GM23338 (cell line): ENCODE measurements around the gene POLR3A. TPM values are rescaled to one million over a fixed set of nuclear protein-coding genes. Genes with fewer than 3 reads are reported as not detected.

ENCODE experiments used
- ATAC-seq: fragments of 200-7000 bp; cut with Tn5 transposase; 3 replicates; pipeline ENCODE4 v1.9.1; 2020
- DNase-seq: peaks from one replicate; pipeline ENCODE4 v3.0.0-alpha.2; 2015; ENCODE audit warnings: low spot score
- H2AFZ ChIP-seq: fragments of 200-600 bp; sonication (generic); 2 replicates; pipeline ENCODE4 v1.8.0; 2016; ENCODE audit warnings: antibody characterized with exemption, mild to moderate bottlenecking, moderate library complexity
- H3F3A ChIP-seq: fragments of 200-600 bp; sonication (generic); replicated peaks from 2 replicates; pipeline ENCODE4 v1.8.0; 2017; ENCODE audit warnings: antibody characterized with exemption, mixed run types, low read depth
- H3K27ac ChIP-seq: fragments of 200-600 bp; sonication (generic); 2 replicates; pipeline ENCODE4 v1.6.1; 2016; ENCODE audit warnings: low read depth
- H3K27me3 ChIP-seq: fragments of 200-600 bp; sonication (generic); 2 replicates; pipeline ENCODE4 v1.8.0; 2016; ENCODE audit warnings: mild to moderate bottlenecking, mixed run types, moderate library complexity; ENCODE audit not compliant: insufficient read depth
- H3K36me3 ChIP-seq: fragments of 200-600 bp; sonication (generic); 2 replicates; pipeline ENCODE4 v1.8.0; 2016; ENCODE audit warnings: mild to moderate bottlenecking; ENCODE audit not compliant: insufficient read depth
- H3K4me1 ChIP-seq: fragments of 200-600 bp; sonication (generic); 2 replicates; pipeline ENCODE4 v1.8.0; 2016; ENCODE audit warnings: mild to moderate bottlenecking, moderate library complexity; ENCODE audit not compliant: insufficient read depth
- H3K4me2 ChIP-seq: fragments of 200-600 bp; sonication (generic); 2 replicates; pipeline ENCODE4 v1.7.1; 2017; ENCODE audit warnings: mixed run types
- H3K4me3 ChIP-seq: fragments of 200-600 bp; sonication (generic); 2 replicates; pipeline ENCODE4 v1.6.1; 2016; ENCODE audit warnings: mixed run types
- H3K79me2 ChIP-seq: fragments of 200-600 bp; sonication (generic); replicated peaks from 2 replicates; pipeline ENCODE4 v1.8.0; 2017; ENCODE audit warnings: mild to moderate bottlenecking; ENCODE audit not compliant: insufficient read depth
- H3K9me2 ChIP-seq: fragments of 200-600 bp; sonication (generic); 2 replicates; pipeline ENCODE4 v1.8.0; 2017; ENCODE audit not compliant: insufficient read depth
- H4K20me1 ChIP-seq: fragments of 200-600 bp; sonication (generic); replicated peaks from 2 replicates; pipeline ENCODE4 v1.8.0; 2017; ENCODE audit warnings: mild to moderate bottlenecking; ENCODE audit not compliant: insufficient read depth
- H3K27ac Mint-ChIP-seq: 2 replicates; pipeline ENCODE4 v1.8.0; 2020; ENCODE audit warnings: inconsistent platforms, mild to moderate bottlenecking, moderate library complexity, mixed read lengths
- H3K27me3 Mint-ChIP-seq: 3 replicates; pipeline ENCODE4 v1.8.0; 2022; ENCODE audit warnings: low read depth, mild to moderate bottlenecking, moderate library complexity, mixed read lengths, inconsistent platforms; ENCODE audit not compliant: insufficient read depth, poor library complexity
- H3K36me3 Mint-ChIP-seq: 3 replicates; pipeline ENCODE4 v1.8.0; 2021; ENCODE audit warnings: low read depth, mild to moderate bottlenecking, inconsistent platforms, moderate library complexity, mixed read lengths
- H3K4me1 Mint-ChIP-seq: 3 replicates; pipeline ENCODE4 v1.8.0; 2020; ENCODE audit warnings: mild to moderate bottlenecking, inconsistent platforms, mixed read lengths
- H3K4me3 Mint-ChIP-seq: 3 replicates; pipeline ENCODE4 v1.8.0; 2021; ENCODE audit warnings: moderate library complexity, mild to moderate bottlenecking, inconsistent platforms, mixed read lengths
- H3K9me3 Mint-ChIP-seq: 3 replicates; pipeline ENCODE4 v1.8.0; 2020; ENCODE audit warnings: moderate library complexity, mild to moderate bottlenecking, inconsistent platforms, mixed read lengths
- CREB1 ChIP-seq: fragments of 250-450 bp; sonication (Bioruptor Pico); IDR thresholded peaks from 2 replicates; pipeline ENCODE4 v1.5.0; 2020; ENCODE audit warnings: low read depth, mild to moderate bottlenecking, moderate library complexity
- CTCF ChIP-seq, 2 experiments: fragments of 200-600 bp in 1 of 2; sonication (generic) in 1 of 2; conservative IDR thresholded peaks; 2 replicates each; pipeline versions ENCODE4 v1.5.1 to v1.6.1; 2016 to 2017; ENCODE audit warnings: antibody characterized with exemption in 2 of 2, low read depth in 2 of 2, mild to moderate bottlenecking in 2 of 2, moderate library complexity in 1 of 2
- ETS1 ChIP-seq: IDR thresholded peaks from 2 replicates; pipeline ENCODE4 v1.6.1; 2016; ENCODE audit warnings: antibody characterized with exemption
- EZH2 ChIP-seq: fragments of 200-600 bp; sonication (generic); IDR thresholded peaks from one replicate; pipeline ENCODE4 v1.8.0; 2017; ENCODE audit warnings: antibody characterized with exemption, mild to moderate bottlenecking, low read depth; ENCODE audit not compliant: unreplicated experiment
- REST ChIP-seq: IDR thresholded peaks from one replicate; pipeline ENCODE4 v1.6.1; 2018; ENCODE audit warnings: antibody characterized with exemption; ENCODE audit not compliant: unreplicated experiment
- ZNF331 ChIP-seq: fragments of 250-450 bp; sonication (Bioruptor Pico); IDR thresholded peaks from 2 replicates; pipeline ENCODE4 v1.5.0; 2020; ENCODE audit warnings: low read depth, mild to moderate bottlenecking, moderate library complexity
- polyA plus RNA-seq: library from polyadenylated mRNA; unstranded; fragments of >200 nt; fragmentation: Nextera tagmentation; extraction: Ambion mirVana; gene quantifications from 2 replicates; pipeline ENCODE4 v1.2.1, GENCODE V29; 2016
- total RNA-seq: library from RNA; depleted of rRNA; stranded (reverse); fragments of >200 nt; shearing (Covaris generic); gene quantifications from 2 replicates; pipeline ENCODE4 v1.2.3, GENCODE V29; 2014

POLR3A gene
- total and polyA plus RNA-seq, 2 experiments from 2014 or later: 11.6 to 35.5 TPM

GRCh38 chr10:77946084-77946483 is 83.2 kb downstream of the POLR3A start (continued):
- TF ChIP-seq ETS1 (no peak), ZNF331 (CRISPR knock-in tag) (no peak), EZH2 (no peak), CTCF (conservative IDR thresholded peaks at IDR 0.05; ENCODE audit: low read depth in 2 of 2) (no peak)

- Histone ChIP-seq H3K4me1 (peaks cover 18% of the 10 kb centered on the region), H3K4me3 (no peak overlapping the region), H3F3A (peaks cover 9% of the 10 kb centered on the region; the same call in 1 of the 2 replicates), H3K27ac (no peak overlapping the region), H4K20me1 (no peaks in the 10 kb centered on the region), H3K4me2 (no peak overlapping the region), H3K79me2 (no peaks in the 10 kb centered on the region), H3K36me3 (no peaks in the 10 kb centered on the region; the same call in 1 of the 2 replicates), H2AFZ (no peak overlapping the region), H3K9me2 (no peaks in the 10 kb centered on the region), H3K27me3 (no peaks in the 10 kb centered on the region)
- Mint-ChIP-seq H3K4me3 (no peak overlapping the region), H3K27me3 (peaks cover 17% of the 10 kb centered on the region), H3K36me3 (no peaks in the 10 kb centered on the region; the same call in 2 of the 3 replicates), H3K9me3 (no peaks in the 10 kb centered on the region), H3K27ac (no peak overlapping the region), H3K4me1 (peaks cover 22% of the 10 kb centered on the region)
- ATAC-seq: no peak
- no peak for DNase-seq
- TF ChIP-seq ETS1: no peak
- TF ChIP-seq REST: no peak
- no peak for TF ChIP-seq CREB1 (CRISPR knock-in tag)
- no peak for TF ChIP-seq CTCF (conservative IDR thresholded peaks at IDR 0.05; ENCODE audit: low read depth in 2 of 2)
These were observed 84.8 kb downstream of the POLR3A start for GRCh38 chr10:77944519-77944918.
